ENCODE results near the gene SYT13. TPM values are rescaled to one million over a fixed set of nuclear protein-coding genes. Genes with fewer than 3 reads are reported as not detected.

The SYT13 gene
- total RNA-seq, 1 donor from 2014 or later = 1.4 TPM

DNA sequence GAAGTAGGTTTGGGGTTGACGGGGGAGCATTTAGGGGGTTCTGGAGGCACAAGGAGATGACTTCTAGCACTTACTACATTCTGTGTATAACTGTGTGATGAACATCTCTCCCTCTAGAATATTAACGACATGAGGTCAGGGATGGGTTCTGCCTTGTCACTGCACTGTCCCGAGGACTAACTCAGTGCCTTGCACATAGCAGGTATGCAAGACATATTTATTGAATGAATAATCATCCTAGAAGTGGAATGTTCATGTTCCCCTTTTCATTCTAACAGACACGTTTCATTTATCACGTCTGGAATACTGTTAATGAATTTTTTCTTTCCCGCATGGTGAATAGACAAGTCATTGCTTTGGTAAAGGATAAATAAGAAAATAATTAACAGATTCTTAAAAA lies 12.6 kb downstream of the SYT13 start:
- TF ChIP-seq, protein P1, sequence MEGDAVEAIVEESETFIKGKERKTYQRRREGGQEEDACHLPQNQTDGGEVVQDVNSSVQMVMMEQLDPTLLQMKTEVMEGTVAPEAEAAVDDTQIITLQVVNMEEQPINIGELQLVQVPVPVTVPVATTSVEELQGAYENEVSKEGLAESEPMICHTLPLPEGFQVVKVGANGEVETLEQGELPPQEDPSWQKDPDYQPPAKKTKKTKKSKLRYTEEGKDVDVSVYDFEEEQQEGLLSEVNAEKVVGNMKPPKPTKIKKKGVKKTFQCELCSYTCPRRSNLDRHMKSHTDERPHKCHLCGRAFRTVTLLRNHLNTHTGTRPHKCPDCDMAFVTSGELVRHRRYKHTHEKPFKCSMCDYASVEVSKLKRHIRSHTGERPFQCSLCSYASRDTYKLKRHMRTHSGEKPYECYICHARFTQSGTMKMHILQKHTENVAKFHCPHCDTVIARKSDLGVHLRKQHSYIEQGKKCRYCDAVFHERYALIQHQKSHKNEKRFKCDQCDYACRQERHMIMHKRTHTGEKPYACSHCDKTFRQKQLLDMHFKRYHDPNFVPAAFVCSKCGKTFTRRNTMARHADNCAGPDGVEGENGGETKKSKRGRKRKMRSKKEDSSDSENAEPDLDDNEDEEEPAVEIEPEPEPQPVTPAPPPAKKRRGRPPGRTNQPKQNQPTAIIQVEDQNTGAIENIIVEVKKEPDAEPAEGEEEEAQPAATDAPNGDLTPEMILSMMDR (IDR thresholded peaks at IDR 0.05; ENCODE audit: unreplicated experiment) = no peak
- peaks cover 4% of the 10 kb centered on the region for H3K27me3 Mint-ChIP-seq (ENCODE audit: unreplicated experiment)
- H3K9me3 Mint-ChIP-seq (ENCODE audit: unreplicated experiment) = no peaks in the 10 kb centered on the region
- no peaks in the 10 kb centered on the region for H3K36me3 Mint-ChIP-seq (ENCODE audit: low read depth, unreplicated experiment)
- no peak for DNase-seq (ENCODE audit: low spot score)
- no peak overlapping the region for H3K27ac Mint-ChIP-seq (ENCODE audit: unreplicated experiment)
- H3K4me3 Mint-ChIP-seq (ENCODE audit: unreplicated experiment) = no peak overlapping the region
- H3K4me1 Mint-ChIP-seq (ENCODE audit: unreplicated experiment) = peaks cover 5% of the 10 kb centered on the region

DNA sequence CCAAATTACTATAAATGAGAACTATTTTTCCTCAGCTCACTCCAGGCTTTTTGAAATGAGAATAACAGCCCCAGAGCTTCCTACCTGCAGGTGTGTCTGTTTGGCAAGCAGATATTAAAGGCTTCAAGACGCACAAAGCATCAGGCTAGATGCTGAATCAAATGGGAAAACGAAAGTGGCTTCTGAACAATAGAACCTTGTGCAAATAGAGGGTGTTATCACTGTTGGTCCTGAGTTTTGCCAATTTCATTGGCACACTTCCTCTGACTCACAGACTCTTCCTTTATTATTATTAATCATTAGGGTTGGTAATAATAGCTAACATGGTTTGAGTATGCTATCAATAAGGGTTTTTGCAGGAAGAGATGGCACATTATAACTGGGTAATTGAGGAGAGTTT lies 13.4 kb downstream of the SYT13 start:
- Mint-ChIP-seq H3K36me3 (ENCODE audit: low read depth, unreplicated experiment) (no peaks in the 10 kb centered on the region), H3K4me1 (ENCODE audit: unreplicated experiment) (peaks cover 5% of the 10 kb centered on the region), H3K27me3 (ENCODE audit: unreplicated experiment) (peaks cover 4% of the 10 kb centered on the region), H3K9me3 (ENCODE audit: unreplicated experiment) (no peaks in the 10 kb centered on the region), H3K4me3 (ENCODE audit: unreplicated experiment) (no peak overlapping the region), H3K27ac (ENCODE audit: unreplicated experiment) (no peak overlapping the region)
- no peak for DNase-seq (ENCODE audit: low spot score)
- TF ChIP-seq, protein P1 (IDR thresholded peaks at IDR 0.05; ENCODE audit: unreplicated experiment) = no peak

DNA sequence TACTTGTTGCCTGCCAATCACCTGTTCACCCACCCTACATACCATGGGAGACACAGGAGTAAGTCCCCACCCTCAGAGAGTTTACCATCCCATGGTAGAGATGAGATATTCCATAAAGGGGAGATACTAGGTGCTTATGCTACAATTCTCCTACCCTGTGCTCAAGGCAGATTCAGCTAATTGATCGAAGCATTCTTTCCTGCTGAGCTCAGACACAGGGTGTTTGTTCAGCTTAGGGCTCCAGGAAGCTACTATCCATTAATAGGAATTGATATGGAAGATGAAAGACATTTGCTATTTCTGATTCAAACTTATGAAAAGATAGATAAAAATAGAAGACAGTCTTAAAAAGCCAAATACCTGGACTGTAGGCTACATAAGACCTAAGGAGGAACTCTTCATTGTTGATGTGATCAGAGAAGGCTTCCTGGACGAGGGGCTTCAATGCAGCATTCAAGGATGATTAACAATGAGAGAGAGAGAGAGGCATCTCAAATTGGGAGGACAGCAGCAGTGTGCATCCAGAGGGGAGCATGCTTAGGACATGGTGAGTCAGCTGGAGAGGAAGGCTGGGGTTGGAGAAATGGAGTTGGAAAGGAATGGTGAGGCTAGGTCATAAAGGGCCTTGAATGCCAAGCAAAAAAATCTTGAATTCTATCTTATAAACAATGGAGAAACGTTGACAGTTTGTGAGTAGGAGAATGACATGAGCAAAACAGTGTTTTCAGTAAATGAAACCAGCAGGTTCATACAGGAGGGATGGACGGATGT lies 15.0 kb downstream of the SYT13 start:
- peaks cover 5% of the 10 kb centered on the region for H3K4me1 Mint-ChIP-seq (ENCODE audit: unreplicated experiment)
- H3K36me3 Mint-ChIP-seq (ENCODE audit: low read depth, unreplicated experiment) = no peaks in the 10 kb centered on the region
- DNase-seq (ENCODE audit: low spot score) = no peak
- H3K9me3 Mint-ChIP-seq (ENCODE audit: unreplicated experiment) = no peaks in the 10 kb centered on the region
- H3K27ac Mint-ChIP-seq (ENCODE audit: unreplicated experiment) = no peak overlapping the region
- H3K4me3 Mint-ChIP-seq (ENCODE audit: unreplicated experiment) = no peak overlapping the region
- peaks cover 4% of the 10 kb centered on the region for H3K27me3 Mint-ChIP-seq (ENCODE audit: unreplicated experiment)
- TF ChIP-seq, protein P1 (IDR thresholded peaks at IDR 0.05; ENCODE audit: unreplicated experiment) = no peak

DNA sequence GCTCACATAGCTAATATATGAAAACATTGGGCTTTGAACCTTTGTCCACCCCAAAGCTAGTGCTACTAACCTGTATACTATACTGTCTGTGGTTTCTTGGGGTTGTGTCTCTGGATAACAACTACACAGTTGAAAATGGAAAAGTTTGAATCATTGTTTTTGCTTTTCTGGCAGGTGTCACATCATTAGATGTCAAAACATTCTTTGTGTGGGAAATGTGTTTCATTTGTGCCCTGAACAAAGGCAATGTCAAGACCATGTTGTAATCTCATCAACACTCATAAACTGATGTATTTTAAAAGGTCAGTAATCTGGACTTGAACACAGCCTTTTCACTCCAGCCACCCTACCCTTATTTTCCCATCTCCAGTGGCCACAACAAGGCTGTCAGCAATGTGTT lies 16.5 kb downstream of the SYT13 start:
- Mint-ChIP-seq H3K27me3 (ENCODE audit: unreplicated experiment) (peaks cover 4% of the 10 kb centered on the region), H3K4me3 (ENCODE audit: unreplicated experiment) (no peak overlapping the region), H3K36me3 (ENCODE audit: low read depth, unreplicated experiment) (no peaks in the 10 kb centered on the region), H3K4me1 (ENCODE audit: unreplicated experiment) (peaks cover 5% of the 10 kb centered on the region), H3K27ac (ENCODE audit: unreplicated experiment) (no peak overlapping the region), H3K9me3 (ENCODE audit: unreplicated experiment) (no peaks in the 10 kb centered on the region)
- TF ChIP-seq, protein P1 (IDR thresholded peaks at IDR 0.05; ENCODE audit: unreplicated experiment) = no peak
- DNase-seq (ENCODE audit: low spot score) = no peak

DNA sequence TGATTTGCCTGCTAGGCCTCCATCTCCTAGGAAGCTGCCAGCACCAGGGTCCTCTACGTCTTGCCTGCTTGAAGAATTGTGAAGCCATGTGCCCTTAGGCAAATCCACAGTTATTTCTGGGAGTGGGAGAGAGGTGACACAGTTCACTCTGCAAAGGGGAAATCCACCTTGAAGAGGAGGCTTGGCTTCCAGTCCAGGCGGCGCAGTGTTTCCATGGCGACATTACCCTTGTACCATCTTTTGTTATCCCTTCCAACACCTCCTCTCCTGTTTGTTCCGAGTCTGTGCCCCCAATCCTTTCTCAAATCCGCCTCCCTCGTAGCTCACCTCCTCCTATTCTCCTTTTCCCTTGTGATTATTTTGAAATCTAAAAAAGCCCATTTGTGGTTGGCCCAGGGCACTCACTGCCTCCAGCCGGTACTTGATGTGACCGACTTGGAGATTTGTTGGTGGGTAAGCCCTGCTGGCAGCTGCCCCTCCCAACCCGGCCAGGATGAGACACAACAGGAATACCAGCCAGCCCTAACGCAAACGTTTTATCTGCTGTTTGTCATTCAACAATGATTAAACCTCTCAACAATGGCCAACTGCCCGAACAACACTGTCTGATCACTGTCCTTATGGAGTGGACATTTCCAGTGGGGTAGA lies 18.4 kb downstream of the SYT13 start:
- Mint-ChIP-seq H3K27ac (ENCODE audit: unreplicated experiment) (no peak overlapping the region), H3K27me3 (ENCODE audit: unreplicated experiment) (peaks cover 4% of the 10 kb centered on the region), H3K4me1 (ENCODE audit: unreplicated experiment) (peaks cover 5% of the 10 kb centered on the region)

More for the DNA sequence above, 18.4 kb downstream of the SYT13 start:
- DNase-seq (ENCODE audit: low spot score) = no peak
- Mint-ChIP-seq H3K36me3 (ENCODE audit: low read depth, unreplicated experiment) (no peaks in the 10 kb centered on the region), H3K4me3 (ENCODE audit: unreplicated experiment) (no peak overlapping the region), H3K9me3 (ENCODE audit: unreplicated experiment) (no peaks in the 10 kb centered on the region)
- TF ChIP-seq, protein P1 (IDR thresholded peaks at IDR 0.05; ENCODE audit: unreplicated experiment) = no peak
